HG02981 (cell line): Measurements from ENCODE around the gene FERD3L.

Source experiments
- ATAC-seq: cut with Tn5 transposase; IDR thresholded peaks from one replicate; pipeline ENCODE4 v1.9.1; 2021; ENCODE audit warnings: mild to moderate bottlenecking, moderate library complexity; ENCODE audit not compliant: unreplicated experiment

FERD3L gene

DNA sequence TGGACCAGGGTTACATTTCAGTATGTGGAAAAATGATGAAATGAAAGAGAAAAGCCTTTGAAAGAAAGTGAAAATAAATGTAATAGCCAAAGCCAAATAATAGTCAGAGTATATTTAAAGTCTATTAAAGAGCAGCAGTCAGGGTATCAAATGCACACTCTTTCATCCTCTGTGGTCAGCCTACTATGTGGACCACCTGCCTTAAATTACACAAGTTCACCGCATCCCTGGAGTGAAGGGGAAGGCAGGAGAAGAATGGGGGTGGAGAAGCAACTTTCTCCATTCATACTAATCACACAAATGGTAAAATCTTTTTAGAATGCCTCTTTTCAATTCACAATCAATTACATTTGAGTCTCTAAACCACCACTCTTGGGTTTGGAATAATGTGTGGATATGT, 43.7 kb downstream of the FERD3L start:
- no peak for ATAC-seq

GRCh38 chr7:19099924-19100323, 45.3 kb downstream of the FERD3L start:
- no peak for ATAC-seq

DNA sequence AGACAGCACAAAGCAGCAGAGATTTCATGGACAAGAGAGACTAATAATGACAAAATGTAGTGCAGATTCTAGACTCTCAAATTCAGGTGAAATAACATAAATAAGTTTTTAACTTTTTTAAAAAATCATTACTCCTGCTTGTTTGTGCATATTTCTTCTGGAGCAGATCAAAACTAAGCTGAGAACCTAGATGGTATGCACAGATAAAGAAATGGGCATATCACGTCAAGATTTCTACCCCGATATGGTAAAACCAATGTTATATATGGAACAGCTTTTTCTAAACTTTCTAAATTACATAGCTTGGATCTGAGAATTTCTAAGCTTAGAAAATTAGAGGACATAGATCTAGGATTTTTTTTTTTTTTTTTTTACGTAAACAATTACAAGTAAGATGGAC, 46.0 kb downstream of the FERD3L start:
- no peak for ATAC-seq

DNA sequence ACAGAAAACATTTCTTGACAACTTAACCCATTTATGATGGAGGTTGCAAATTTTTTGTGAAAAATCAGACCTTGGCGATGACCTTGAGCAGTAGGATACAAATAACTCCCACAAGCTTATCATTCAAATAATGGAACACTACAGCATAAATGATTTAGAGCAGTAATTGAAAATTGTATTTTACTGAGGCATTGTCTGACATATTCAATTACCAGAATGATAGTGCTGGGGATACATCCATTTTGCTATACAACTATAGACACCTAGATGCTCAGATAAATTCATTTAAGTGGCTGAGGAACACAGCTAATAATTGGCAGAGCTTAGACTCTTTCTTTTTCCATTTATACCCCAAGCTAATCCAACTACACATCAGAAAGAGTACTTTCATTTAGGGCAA, 46.7 kb downstream of the FERD3L start:
- no peak for ATAC-seq

DNA sequence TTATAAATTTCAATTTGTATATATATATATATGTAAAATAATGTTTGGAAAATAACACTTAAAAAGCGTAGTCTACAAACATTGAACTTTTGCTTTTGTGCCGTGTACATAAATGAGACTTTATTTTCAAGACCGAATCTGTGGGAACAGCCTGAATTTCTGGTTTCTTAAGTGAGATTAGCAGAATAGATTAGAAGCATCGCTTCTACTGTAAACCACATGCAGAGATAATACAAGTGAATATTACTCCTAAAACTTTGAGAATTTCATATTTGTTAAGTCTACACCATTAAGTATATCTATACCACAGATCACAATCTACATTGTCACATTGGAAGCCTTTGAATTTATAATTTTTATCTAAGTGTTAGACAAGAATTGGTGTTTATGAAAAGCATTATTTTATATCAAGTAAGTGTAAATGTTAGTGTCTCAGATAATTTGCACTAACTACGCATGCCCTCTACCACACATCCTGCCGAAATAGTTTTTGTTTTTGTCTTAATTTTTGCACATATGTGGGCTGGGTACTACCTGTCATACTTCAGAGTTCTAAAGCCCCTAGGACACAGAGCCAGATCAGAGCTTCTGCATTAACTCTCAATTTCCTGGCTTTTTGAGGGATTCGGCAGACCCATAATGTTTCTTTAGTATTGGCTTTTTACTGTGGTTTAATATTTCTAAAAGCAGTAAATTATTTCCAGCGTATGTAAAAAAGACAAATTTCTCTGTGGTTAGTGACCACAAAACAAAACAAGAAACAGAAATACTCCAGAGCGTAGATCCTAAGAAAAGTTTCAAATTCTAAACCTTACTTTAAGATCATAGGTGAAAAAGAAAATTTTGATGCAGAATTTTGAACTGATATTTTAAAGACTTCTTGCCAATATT, 47.8 kb downstream of the FERD3L start:
- ATAC-seq: no peak

- no peak for ATAC-seq
Observed at GRCh38 chr7:19095353-19095860, 49.8 kb downstream of the FERD3L start.
